ENCODE measurements around the gene MYL3. TPM values are rescaled to one million over a fixed set of nuclear protein-coding genes. Genes with fewer than 3 reads are reported as not detected.

Gene MYL3
- total RNA-seq, 2 experiments from 2014 or later = not detected

DNA sequence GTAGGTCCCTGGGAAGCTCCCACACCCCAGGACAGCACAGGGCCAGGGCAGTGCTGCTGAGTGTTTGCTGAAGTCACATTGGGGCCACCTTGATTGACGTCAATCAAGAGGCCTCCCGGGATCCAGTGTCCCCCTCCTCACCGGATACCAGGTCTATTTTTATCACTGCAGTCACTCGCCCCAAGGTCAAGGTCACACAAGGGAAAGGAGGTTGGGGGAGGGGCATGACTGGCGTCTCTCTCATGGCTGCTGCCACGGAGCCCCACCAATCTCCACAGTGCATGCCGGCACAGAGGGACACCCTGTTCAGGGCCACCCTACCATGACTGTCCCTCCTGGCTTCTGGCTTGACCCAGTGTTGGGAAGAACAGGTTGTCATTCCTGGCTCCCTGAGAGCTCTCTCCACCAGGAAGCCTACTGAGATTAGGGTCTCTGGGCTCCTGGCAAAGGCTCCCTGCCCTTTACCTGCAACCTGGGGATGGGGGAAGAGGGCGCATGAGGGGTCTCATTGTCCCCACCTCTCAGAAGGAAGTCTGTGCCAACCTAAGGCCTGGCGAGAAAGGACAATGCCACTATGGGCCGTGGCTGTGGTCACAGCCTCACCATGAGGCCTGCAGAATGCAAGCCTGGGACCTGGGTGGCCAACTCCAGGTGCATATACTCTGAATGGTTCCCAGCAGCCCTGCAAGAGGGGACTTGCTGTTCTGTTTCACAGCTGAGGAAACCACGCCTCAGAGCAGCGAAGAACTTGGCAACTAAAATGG is 1.5 kb downstream of the MYL3 start:
- POLR2A ChIA-PET = no interaction called here
- Mint-ChIP-seq H3K27me3 (peaks cover 4% of the 10 kb centered on the region), H3K9me3 (no peaks in the 10 kb centered on the region), H3K4me3 (no peak overlapping the region), H3K36me3 (no peaks in the 10 kb centered on the region), H3K4me1 (no peaks in the 10 kb centered on the region), H3K27ac (no peak overlapping the region)
- DNase-seq (no peak), ATAC-seq (ENCODE audit: low read depth) (no peak)

DNA sequence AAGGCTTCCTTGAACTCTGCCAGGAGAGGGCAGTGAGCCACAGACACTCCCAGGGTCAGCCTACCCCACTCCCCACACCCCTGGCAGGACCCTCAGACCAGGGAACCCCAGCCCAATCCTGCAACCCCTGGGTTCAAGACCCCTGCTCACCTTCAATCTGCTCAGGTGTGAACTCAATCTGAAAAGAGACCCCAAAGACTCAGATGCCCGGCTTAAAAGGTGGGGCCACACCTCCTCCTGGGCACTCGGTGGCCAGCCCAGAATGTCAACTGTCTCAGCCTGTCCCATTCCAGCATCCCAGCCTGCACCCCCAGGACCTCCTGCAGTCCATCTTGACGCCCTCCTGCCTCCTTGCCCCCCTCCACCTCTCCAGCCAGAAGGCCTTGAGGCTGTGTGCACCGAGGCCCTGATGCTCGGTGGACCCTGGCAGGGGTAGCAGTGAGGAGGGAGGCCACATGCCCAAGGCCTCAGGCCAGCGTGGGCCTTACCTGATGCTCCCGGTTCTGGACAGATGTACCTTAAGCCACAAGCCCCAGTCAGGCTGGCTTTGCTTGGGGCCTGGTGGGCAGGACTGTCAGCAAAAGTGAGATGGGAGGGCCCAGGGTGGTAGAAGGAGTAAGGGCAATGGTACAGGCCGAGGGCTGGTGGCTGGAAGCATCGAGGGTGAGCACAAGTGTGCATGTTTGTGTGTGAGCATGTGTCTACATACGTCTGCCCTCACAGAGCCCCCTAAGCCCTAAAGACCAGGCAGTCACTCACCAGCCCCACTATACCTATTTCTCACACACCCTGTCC is 2.2 kb downstream of the MYL3 start:
- Mint-ChIP-seq H3K36me3 (no peaks in the 10 kb centered on the region), H3K4me3 (no peak overlapping the region), H3K4me1 (no peaks in the 10 kb centered on the region), H3K9me3 (no peaks in the 10 kb centered on the region), H3K27ac (peak overlapping the region; percentile 34), H3K27me3 (peaks cover 4% of the 10 kb centered on the region)
- DNase-seq (no peak), ATAC-seq (ENCODE audit: low read depth) (no peak)
- POLR2A ChIA-PET = no interaction called here

DNA sequence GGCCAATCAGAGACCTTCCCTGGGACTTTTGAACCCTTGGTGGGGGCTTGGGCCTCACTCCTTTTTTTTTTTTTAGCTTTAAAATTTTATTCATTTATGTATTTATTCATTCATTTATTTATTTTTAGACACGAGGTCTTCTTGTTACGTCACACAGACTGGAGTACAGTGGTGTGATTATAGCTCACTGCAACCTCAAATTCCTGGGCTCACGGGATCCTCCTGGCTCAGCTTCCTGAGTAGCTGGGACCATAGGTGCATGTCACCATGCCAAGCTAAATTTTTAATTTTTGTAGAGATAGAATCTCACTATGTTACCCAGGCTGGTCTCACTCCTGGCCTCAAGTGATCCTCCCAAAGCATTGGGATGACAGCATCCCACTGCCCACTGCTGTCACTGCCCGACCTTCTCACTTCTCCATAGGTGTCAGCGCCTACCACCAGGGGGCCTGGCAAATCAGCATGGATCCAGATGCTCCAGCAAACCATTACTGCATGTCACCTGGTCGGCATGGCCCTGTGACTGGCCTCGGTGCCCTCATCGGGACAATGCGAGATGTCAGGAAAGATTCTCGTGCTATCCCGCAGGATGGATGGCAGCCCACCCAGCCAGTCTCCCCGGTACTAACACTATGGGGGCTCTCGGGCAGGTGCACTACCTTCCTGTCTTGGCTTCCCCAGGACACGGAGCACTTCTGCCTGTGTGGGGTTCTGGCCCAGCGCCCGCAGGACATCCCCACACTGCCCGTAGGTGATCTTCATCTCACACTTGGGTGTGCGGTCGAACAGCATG is 3.0 kb downstream of the MYL3 start:
- POLR2A ChIA-PET = interaction anchor here (0.6 to 0.9 kb wide), 2 partner anchors 14 to 431 kb away, joined by 3 read pairs; no protein-coding TSS in a partner anchor
- H3K27me3 Mint-ChIP-seq = peaks cover 4% of the 10 kb centered on the region
- DNase-seq (peak; percentile 42), ATAC-seq (ENCODE audit: low read depth) (no peak)
- H3K4me1 Mint-ChIP-seq = no peaks in the 10 kb centered on the region
- no peaks in the 10 kb centered on the region for H3K9me3 Mint-ChIP-seq
- H3K27ac Mint-ChIP-seq = no peak overlapping the region
- H3K4me3 Mint-ChIP-seq = no peak overlapping the region
- no peaks in the 10 kb centered on the region for H3K36me3 Mint-ChIP-seq

DNA sequence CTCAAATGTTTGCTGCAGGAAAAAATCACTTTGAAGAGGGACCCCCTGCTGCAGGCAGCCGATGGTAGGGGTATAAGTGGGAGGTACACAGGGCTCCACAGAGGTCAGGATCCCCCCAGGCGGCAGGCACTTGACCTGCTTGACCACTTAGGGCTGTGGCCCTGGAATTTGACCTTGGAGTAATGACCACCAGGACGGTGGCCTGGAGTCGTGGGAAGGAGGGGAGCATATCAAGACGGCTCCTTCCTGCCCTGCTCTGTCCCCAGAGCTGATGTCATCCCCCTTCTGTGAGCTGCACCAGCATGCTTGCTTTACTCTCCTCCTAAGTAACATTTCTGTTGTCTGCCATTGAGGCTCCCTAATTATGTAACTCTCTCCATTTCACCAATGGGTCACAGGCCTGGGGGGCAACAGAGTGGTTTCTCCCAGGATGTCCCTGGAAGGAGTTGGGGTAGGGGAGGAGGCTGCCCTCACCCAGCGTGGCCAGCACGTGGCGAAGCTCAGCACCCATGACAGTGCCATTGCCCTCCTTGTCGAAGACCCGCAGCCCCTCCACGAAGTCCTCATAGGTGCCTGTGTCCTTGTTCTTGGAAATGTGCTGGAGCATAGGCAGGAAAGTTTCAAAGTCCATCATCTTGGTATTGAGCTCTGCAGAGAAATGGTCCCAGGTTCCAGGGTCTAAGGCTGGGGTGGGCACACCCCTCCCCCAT is 4.1 kb downstream of the MYL3 start:
- POLR2A ChIA-PET = no interaction called here
- Mint-ChIP-seq H3K4me3 (no peak overlapping the region), H3K9me3 (no peaks in the 10 kb centered on the region), H3K27ac (no peak overlapping the region), H3K4me1 (no peaks in the 10 kb centered on the region), H3K36me3 (no peaks in the 10 kb centered on the region), H3K27me3 (peaks cover 4% of the 10 kb centered on the region)
- DNase-seq (no peak), ATAC-seq (ENCODE audit: low read depth) (no peak)

DNA sequence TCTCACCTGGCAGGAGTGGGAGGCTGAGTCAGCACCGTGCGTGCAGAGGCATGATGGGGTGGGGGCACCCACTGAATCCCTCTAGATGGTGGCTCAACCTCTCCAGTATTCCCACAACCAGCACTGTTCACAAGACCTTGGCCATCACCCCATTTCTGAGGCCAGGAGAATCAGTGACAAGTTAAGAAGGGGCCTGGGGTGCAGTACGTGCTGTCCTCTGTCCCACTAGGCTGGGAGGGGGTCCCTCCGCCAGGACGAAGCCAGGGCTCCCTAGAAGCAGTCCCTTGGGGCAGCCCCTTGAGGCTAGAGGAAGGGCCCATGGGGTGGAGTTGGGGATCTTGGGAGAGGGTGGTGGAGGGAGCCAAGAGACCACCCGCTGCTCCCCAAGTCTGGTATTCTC is 4.8 kb downstream of the MYL3 start:
- no peak for DNase-seq
- Mint-ChIP-seq H3K4me1 (no peaks in the 10 kb centered on the region), H3K27me3 (peaks cover 4% of the 10 kb centered on the region), H3K9me3 (no peaks in the 10 kb centered on the region), H3K36me3 (no peaks in the 10 kb centered on the region), H3K4me3 (no peak overlapping the region), H3K27ac (no peak overlapping the region)
- ATAC-seq (ENCODE audit: low read depth) = no peak
- POLR2A ChIA-PET = no interaction called here

DNA sequence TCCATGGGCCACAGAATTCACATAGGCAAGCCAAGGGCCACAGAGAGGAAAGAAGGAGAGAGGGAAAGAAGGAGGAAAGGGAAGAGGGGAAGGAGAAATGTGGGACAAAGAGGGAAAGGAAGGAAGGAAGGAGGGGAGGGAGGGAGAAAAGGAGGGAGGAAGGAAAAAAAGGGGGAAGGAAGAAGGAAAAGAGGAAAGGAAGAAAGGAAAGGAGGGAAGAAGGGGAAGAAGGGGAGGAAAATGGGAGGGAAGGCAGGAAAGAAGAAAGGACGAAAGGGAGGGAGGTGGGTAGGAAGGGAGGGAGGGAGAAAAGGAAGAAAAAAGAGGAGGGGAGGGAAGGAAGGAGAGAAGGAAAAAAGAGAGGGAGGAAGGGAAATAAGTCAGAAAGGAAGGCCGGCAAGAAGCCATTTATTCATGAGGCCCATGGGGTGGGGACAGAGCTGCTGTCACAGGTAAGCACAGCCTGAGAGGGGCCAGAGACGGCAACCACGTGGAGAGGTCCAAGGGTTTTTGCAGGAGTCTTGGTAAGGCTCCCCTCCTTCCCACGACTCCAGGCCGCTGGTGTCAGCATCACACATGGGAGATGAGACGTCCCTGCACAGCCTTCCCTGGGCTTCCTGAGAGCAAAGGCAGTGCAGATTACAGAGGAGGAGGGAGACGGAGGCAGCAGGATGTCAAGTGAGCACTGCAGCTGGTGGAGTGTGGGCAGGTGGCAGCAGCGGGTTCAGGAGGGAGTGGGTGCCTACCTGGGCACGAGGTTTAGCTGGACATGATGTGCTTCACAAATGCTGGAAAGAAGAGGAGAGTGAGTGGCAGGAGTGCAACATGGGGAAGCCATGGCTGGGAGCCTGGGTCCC is 5.5 kb downstream of the MYL3 start:
- DNase-seq (no peak), ATAC-seq (ENCODE audit: low read depth) (no peak)
- POLR2A ChIA-PET = no interaction called here
- no peak overlapping the region for H3K27ac Mint-ChIP-seq
- H3K4me1 Mint-ChIP-seq = no peaks in the 10 kb centered on the region
- peaks cover 4% of the 10 kb centered on the region for H3K27me3 Mint-ChIP-seq
- no peak overlapping the region for H3K4me3 Mint-ChIP-seq
- H3K9me3 Mint-ChIP-seq = no peaks in the 10 kb centered on the region
- no peaks in the 10 kb centered on the region for H3K36me3 Mint-ChIP-seq

DNA sequence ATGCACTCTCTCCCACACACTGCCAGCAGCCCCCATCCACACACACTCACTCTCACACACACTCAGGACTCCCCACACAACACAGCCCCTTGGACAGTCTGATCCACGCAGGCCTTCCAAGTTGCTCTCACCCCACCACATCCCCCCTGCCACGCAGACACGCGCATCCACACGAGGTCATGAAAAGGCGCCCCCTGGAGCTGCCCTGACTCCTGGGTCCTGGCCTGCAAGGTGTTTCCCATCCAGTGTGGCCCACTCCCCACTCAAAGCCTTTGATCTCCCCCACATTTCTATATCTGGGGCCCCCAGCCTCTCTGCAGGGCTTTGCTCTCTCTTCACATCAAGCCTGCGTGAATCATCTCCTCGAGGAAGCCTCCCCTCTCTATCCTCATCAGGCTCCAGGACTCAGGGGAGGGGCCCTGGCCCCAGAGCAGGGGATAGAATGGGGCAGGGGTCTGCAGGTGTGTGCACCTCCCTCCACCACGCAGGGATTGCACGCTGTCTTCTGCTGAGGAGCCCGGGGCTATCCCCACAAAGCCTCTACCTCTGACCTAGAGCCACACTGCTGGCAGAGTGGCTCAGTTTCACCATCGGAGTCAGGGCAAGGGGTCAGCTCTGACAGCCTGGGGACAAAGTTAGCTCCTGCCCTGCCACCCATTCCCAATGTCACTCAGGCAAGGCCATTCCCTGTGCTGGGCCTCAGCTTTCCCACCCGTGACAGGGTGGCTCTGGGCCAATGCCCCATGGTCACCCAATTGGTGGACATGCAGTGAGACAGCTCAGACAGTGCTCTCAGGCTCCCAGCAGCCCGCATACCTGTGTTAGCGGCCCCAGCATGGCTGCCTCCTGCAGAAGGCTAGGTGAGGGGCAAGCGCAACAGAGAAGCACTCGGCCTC is 6.4 kb downstream of the MYL3 start:
- H3K27ac Mint-ChIP-seq = no peak overlapping the region
- H3K36me3 Mint-ChIP-seq = no peaks in the 10 kb centered on the region
- POLR2A ChIA-PET = no interaction called here
- peaks cover 4% of the 10 kb centered on the region for H3K27me3 Mint-ChIP-seq
- ATAC-seq (ENCODE audit: low read depth) (no peak), DNase-seq (no peak)
- H3K4me1 Mint-ChIP-seq = no peaks in the 10 kb centered on the region
- H3K4me3 Mint-ChIP-seq = no peak overlapping the region
- no peaks in the 10 kb centered on the region for H3K9me3 Mint-ChIP-seq

DNA sequence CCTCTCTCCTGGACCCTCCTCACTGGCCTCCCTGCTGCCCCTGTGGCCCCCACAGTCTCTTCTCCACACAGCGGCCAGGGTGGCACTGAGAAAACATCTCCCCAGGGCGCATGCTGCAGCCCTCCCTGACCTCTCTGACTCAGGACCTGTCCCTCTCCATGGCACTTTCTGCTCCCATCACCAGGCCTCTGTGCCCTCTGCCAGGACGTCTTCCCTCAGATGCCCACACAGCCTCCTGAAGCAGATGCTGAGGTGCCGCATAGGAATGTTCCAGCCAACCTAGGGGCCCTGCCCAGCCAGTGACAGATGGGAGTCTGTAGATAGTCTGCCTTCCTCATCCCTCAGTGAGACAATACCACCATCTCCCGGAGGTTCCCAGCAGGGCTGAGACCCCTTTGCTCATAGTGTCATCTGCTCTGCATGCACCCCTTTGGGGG is 8.7 kb downstream of the MYL3 start:
- H3K27me3 Mint-ChIP-seq = peaks cover 4% of the 10 kb centered on the region
- H3K9me3 Mint-ChIP-seq = no peaks in the 10 kb centered on the region
- DNase-seq (no peak), ATAC-seq (ENCODE audit: low read depth) (no peak)
- H3K4me3 Mint-ChIP-seq = no peak overlapping the region
- no peaks in the 10 kb centered on the region for H3K4me1 Mint-ChIP-seq
- H3K27ac Mint-ChIP-seq = no peak overlapping the region
- POLR2A ChIA-PET = no interaction called here
- H3K36me3 Mint-ChIP-seq = no peaks in the 10 kb centered on the region

DNA sequence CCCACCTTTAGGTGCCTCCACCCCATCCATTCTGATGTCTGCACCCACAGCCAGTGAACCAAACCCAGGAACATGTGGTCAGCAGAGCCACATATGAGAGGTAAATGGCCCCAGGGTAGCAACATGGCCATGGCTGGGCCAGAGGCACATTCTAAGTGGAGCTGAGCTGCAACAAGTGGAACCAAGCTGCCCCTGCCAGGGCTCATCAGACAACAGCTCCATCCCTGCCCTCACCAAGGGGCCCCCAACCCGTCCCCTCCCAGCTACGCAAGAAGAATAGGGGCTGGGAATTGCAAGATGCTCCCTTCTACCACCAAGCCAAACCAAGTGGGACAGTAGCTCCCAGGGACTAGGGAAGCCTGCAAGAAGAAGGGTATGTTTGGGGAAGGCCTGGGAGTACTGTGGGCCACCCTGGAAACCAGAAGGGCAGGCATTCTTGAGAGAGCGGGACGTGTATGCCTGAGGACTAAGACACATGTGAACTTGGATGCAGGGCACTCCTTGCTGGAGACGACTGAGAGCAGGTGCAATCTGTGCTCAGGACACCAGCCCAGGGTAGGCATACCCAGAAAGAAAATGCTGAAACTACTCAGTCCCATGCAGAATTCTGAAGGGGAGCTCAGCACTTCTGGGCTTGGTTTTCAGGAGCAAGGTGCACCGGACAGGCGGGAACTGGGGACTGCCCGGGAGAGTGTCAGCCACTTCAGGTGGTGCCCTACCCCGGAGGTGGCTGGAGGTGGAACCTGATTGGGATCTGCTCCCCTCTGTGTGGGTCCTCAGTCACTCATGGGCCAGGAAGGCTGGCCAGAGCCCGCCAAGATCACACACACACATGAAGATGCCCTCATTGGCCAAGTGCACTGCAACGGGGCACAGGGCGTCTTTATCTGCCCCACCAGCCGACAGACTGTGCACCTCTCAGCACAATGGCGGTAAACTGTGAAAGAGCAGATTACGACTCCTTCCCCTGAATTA is 9.5 kb downstream of the MYL3 start:
- peaks cover 1% of the 10 kb centered on the region for H3K27me3 Mint-ChIP-seq
- H3K9me3 Mint-ChIP-seq = no peaks in the 10 kb centered on the region
- POLR2A ChIA-PET = no interaction called here
- H3K36me3 Mint-ChIP-seq = no peaks in the 10 kb centered on the region
- H3K4me3 Mint-ChIP-seq = no peak overlapping the region
- no peak overlapping the region for H3K27ac Mint-ChIP-seq
- ATAC-seq (ENCODE audit: low read depth) = no peak
- DNase-seq = no peak
- H3K4me1 Mint-ChIP-seq = no peaks in the 10 kb centered on the region

DNA sequence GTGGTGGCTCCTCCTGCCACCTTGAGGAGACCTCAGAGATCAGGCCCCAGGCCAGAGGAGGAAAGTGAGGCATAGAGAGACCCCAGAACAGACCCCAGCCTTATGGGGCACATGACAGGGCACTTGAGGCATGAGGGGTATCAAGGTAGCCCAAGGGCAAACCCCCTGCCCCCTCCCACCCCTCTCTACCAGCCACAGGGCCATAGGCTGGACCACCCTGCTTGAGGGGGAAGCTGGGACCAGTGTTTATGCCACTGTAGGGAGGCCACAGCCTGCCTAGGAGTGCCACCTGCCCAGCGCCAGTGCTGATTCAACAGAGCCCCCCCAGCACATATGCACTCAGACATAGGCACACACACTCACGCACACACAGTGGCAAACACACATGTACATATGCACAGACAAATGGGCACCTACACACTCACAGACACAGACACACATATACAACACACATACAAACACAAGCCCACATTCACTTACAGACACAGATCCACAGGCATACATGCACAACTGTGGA is 10.3 kb downstream of the MYL3 start:
- POLR2A ChIA-PET = no interaction called here
- no peak overlapping the region for H3K27ac Mint-ChIP-seq
- no peak overlapping the region for H3K4me3 Mint-ChIP-seq
- ATAC-seq (ENCODE audit: low read depth) (no peak), DNase-seq (no peak)
- no peaks in the 10 kb centered on the region for H3K27me3 Mint-ChIP-seq
- H3K36me3 Mint-ChIP-seq = no peaks in the 10 kb centered on the region
- H3K9me3 Mint-ChIP-seq = no peaks in the 10 kb centered on the region
- no peaks in the 10 kb centered on the region for H3K4me1 Mint-ChIP-seq

DNA sequence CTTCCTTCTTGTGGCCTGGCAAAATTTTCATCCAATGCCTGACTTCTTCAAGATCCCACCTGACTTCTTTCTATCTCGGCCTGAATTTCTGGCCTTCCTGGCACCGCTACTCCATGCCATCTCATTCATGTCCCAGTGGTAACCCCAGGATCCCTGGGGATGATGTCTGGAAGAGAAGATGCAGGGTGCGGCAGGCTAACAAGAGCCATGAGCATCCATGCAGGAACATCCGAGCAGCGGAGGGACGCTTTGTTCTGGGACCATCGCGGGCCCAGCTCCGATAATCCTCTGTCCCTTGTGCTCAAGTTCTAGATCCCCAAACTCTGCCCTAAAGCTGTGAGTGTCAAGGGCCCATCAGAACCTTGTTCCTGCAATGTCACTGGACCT is 10.9 kb downstream of the MYL3 start:
- POLR2A ChIA-PET = no interaction called here
- Mint-ChIP-seq H3K4me1 (no peaks in the 10 kb centered on the region), H3K27ac (no peak overlapping the region), H3K9me3 (no peaks in the 10 kb centered on the region), H3K27me3 (peaks cover 2% of the 10 kb centered on the region), H3K36me3 (no peaks in the 10 kb centered on the region), H3K4me3 (no peak overlapping the region)
- ATAC-seq (ENCODE audit: low read depth) (no peak), DNase-seq (no peak)
